Stimulated activated CD8-positive, alpha-beta memory T cell treated with anti-CD3 and anti-CD28 coated beads, Interleukin-7, amount 100 ng/mL, for 24 hours (primary cell): ENCODE data around the gene MEF2B.
A peak's percentile ranks its signal among the peaks of the same experiment; 100 is the strongest.
"Not testable (repeated sequence)": the region's sequence is repeated elsewhere in the genome, so short reads cannot be mapped to it uniquely, and the experiment has no call there.

Experiments used
- DNase-seq: peaks from one replicate; pipeline ENCODE4 v3.0.0-alpha.2; 2020; ENCODE audit warnings: low read depth

MEF2B gene

GRCh38 chr19:19155495-19156219, 14.4 kb downstream of the MEF2B start:
- no peak for DNase-seq

GRCh38 chr19:19154768-19155494, 15.1 kb downstream of the MEF2B start:
- no peak for DNase-seq

- DNase-seq: no peak
Observed at GRCh38 chr19:19152668-19153384, 17.2 kb downstream of the MEF2B start.

GRCh38 chr19:19151418-19151817, 18.6 kb downstream of the MEF2B start:
- DNase-seq: no peak

- DNase-seq: no peak
Observed at GRCh38 chr19:19149435-19149834, 20.6 kb downstream of the MEF2B start.

- DNase-seq: not testable (repeated sequence)
Observed at GRCh38 chr19:19148504-19148903, 21.6 kb downstream of the MEF2B start.

- no peak for DNase-seq
Observed at GRCh38 chr19:19147344-19147743, 22.7 kb downstream of the MEF2B start.

- DNase-seq: no peak
Observed at GRCh38 chr19:19146865-19147264, 23.2 kb downstream of the MEF2B start.

- DNase-seq: peak; percentile 83
Observed at GRCh38 chr19:19145684-19146608, 24.1 kb downstream of the MEF2B start.

- DNase-seq: no peak
Observed at GRCh38 chr19:19145281-19145680, 24.8 kb downstream of the MEF2B start.

- no peak for DNase-seq
Observed at GRCh38 chr19:19142347-19142746, 27.7 kb downstream of the MEF2B start.

GRCh38 chr19:19140476-19140875, 29.6 kb downstream of the MEF2B start:
- no peak for DNase-seq

- no peak for DNase-seq
Observed at GRCh38 chr19:19139876-19140229, 30.2 kb downstream of the MEF2B start.

GRCh38 chr19:19138109-19138981, 31.7 kb downstream of the MEF2B start, which contains the start of gene TMEM161A:
Gene TMEM161A, minus strand, starts transcription at chr19:19138478. Its CDS starts 50 bp downstream, at chr19:19138428.
- peak; percentile 91 for DNase-seq

GRCh38 chr19:19137556-19138108, 32.4 kb downstream of the MEF2B start:
- no peak for DNase-seq

GRCh38 chr19:19135713-19136112, 34.4 kb downstream of the MEF2B start:
- not testable (repeated sequence) for DNase-seq

- no peak for DNase-seq
Observed at GRCh38 chr19:19134687-19135158, 35.3 kb downstream of the MEF2B start.

GRCh38 chr19:19133985-19134384, 36.1 kb downstream of the MEF2B start:
- no peak for DNase-seq

GRCh38 chr19:19132912-19133311, 37.2 kb downstream of the MEF2B start:
- DNase-seq: no peak

GRCh38 chr19:19131989-19132388, 38.1 kb downstream of the MEF2B start:
- no peak for DNase-seq
